ENCODE measurements around the gene SLC38A3. TPM values are rescaled to one million over a fixed set of nuclear protein-coding genes. Genes with fewer than 3 reads are reported as not detected.

SLC38A3 gene
- total and polyA plus RNA-seq, 2 donors from 2014 or later = 1.6 to 4.2 TPM

DNA sequence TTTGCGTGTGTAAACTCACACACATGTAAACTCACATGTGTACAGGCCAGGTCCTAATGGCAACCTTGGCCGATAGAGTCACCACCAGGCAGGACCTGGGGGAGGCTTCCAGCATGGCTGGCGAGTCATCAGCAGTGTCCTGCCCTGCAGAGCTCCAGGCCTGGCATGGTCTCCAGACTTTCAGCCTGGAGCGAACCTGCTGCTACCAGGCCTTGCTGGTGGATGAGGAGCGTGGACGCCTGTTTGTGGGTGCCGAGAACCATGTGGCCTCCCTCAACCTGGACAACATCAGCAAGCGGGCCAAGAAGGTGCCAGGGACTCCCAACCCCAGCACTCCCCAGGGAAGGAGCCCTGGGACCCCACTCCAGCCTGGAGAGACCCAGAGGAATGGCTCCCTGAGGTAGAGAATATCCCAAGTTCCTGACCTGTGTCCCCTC, 64.9 kb downstream of the SLC38A3 start:
- Histone ChIP-seq H3K9me3 (ENCODE audit: control insufficient read depth in 2 of 3, insufficient read depth in 1 of 3, low read length in 3 of 3) (no peaks in the 10 kb centered on the region), H3K36me3 (ENCODE audit: control insufficient read depth in 2 of 3, insufficient read depth in 3 of 3, low read length in 3 of 3) (no peaks in the 10 kb centered on the region), H3K27ac (ENCODE audit: low read depth in 2 of 2, low read length in 2 of 2) (peak overlapping the region; percentile 91 to 94), H3K9ac (ENCODE audit: low read length in 3 of 3) (peak overlapping the region in 1 of 3 donors; percentile 95), H3K4me1 (ENCODE audit: control insufficient read depth in 2 of 3, insufficient read depth in 2 of 3, low read depth in 1 of 3, low read length in 3 of 3) (peaks cover 0 to 58% (median 42%) of the 10 kb centered on the region in 3 donors), H3K27me3 (ENCODE audit: control insufficient read depth, insufficient read depth, low read length) (peaks cover 6% of the 10 kb centered on the region), H3K4me3 (ENCODE audit: low read length in 3 of 3) (peak overlapping the region in 2 of 3 donors; percentile 73 to 84)
- intact Hi-C loops (cut with DNase I) = loop anchor here (5.0 kb wide), 1 partner anchor 43 kb away; no protein-coding TSS in a partner anchor
- FAIRE-seq = no peak
- TF ChIP-seq CTCF (IDR thresholded peaks at IDR 0.05; ENCODE audit: borderline replicate concordance, extremely low read depth, insufficient read depth) = no peak
- peak in 1 of 5 donors; percentile 13 for DNase-seq

- intact Hi-C loops (cut with DNase I) = loop anchor here (5.0 kb wide), 1 partner anchor 43 kb away; no protein-coding TSS in a partner anchor
- Histone ChIP-seq H3K4me1 (ENCODE audit: control insufficient read depth in 2 of 3, insufficient read depth in 2 of 3, low read depth in 1 of 3, low read length in 3 of 3) (peaks cover 0 to 51% (median 36%) of the 10 kb centered on the region in 3 donors), H3K4me3 (ENCODE audit: low read length in 3 of 3) (peak overlapping the region in 2 of 3 donors; percentile 73 to 84), H3K9ac (ENCODE audit: low read length in 3 of 3) (peak overlapping the region in 1 of 3 donors; percentile 95), H3K27me3 (ENCODE audit: control insufficient read depth, insufficient read depth, low read length) (peaks cover 8% of the 10 kb centered on the region), H3K27ac (ENCODE audit: low read depth in 2 of 2, low read length in 2 of 2) (peak overlapping the region; percentile 91 to 94), H3K9me3 (ENCODE audit: control insufficient read depth in 2 of 3, insufficient read depth in 1 of 3, low read length in 3 of 3) (no peaks in the 10 kb centered on the region), H3K36me3 (ENCODE audit: control insufficient read depth in 2 of 3, insufficient read depth in 3 of 3, low read length in 3 of 3) (no peaks in the 10 kb centered on the region)
- DNase-seq (no peak), FAIRE-seq (no peak)
- no peak for TF ChIP-seq CTCF (IDR thresholded peaks at IDR 0.05; ENCODE audit: borderline replicate concordance, extremely low read depth, insufficient read depth)
Observed at GRCh38 chr3:50270422-50271224, 65.6 kb downstream of the SLC38A3 start.

Small RNA genes lying within 50 kb of the gene (microRNA-seq; reads per million reads assigned to microRNA genes)
- gene MIR566 (not detected), gene MIR5787 (not detected)

Other genes starting within 250 kb of the SLC38A3 start
- gene RBM5, start 116.4 kb upstream of the SLC38A3 start, total RNA-seq = 149 TPM
- gene RBM5, start 116.4 kb upstream of the SLC38A3 start, polyA plus RNA-seq (ENCODE audit: insufficient read depth, low read depth, low replicate concordance) = 51.0 TPM
- gene SEMA3F, start 49.9 kb upstream of the SLC38A3 start, total RNA-seq = 39.9 TPM
- gene SEMA3F, start 49.9 kb upstream of the SLC38A3 start, polyA plus RNA-seq (ENCODE audit: insufficient read depth, low read depth, low replicate concordance) = 36.7 TPM
- not detected for gene GNAT1, start 13.7 kb upstream of the SLC38A3 start, total RNA-seq
- not detected for gene GNAT1, start 13.7 kb upstream of the SLC38A3 start, polyA plus RNA-seq (ENCODE audit: insufficient read depth, low read depth, low replicate concordance)
- gene GNAI2, start 30.9 kb downstream of the SLC38A3 start, total RNA-seq = 245 TPM
- gene GNAI2, start 30.9 kb downstream of the SLC38A3 start, polyA plus RNA-seq (ENCODE audit: insufficient read depth, low read depth, low replicate concordance) = 141 TPM
- 96.1 TPM for gene SEMA3B, start 63.9 kb downstream of the SLC38A3 start, total RNA-seq
- 99.9 TPM for gene SEMA3B, start 63.9 kb downstream of the SLC38A3 start, polyA plus RNA-seq (ENCODE audit: insufficient read depth, low read depth, low replicate concordance)
- gene LSMEM2, start 73.8 kb downstream of the SLC38A3 start, total RNA-seq = 0.22 TPM
- gene LSMEM2, start 73.8 kb downstream of the SLC38A3 start, polyA plus RNA-seq (ENCODE audit: insufficient read depth, low read depth, low replicate concordance) = 0.62 TPM
- gene IFRD2, start 87.2 kb downstream of the SLC38A3 start, total RNA-seq = 78.1 TPM
- gene IFRD2, start 87.2 kb downstream of the SLC38A3 start, polyA plus RNA-seq (ENCODE audit: insufficient read depth, low read depth, low replicate concordance) = 54.1 TPM
- 2.0 TPM for gene HYAL3, start 94.1 kb downstream of the SLC38A3 start, total RNA-seq
- gene HYAL3, start 94.1 kb downstream of the SLC38A3 start, polyA plus RNA-seq (ENCODE audit: insufficient read depth, low read depth, low replicate concordance) = 3.2 TPM
- gene NAA80, start 94.1 kb downstream of the SLC38A3 start, total RNA-seq = 10.7 TPM
- 8.7 TPM for gene NAA80, start 94.1 kb downstream of the SLC38A3 start, polyA plus RNA-seq (ENCODE audit: insufficient read depth, low read depth, low replicate concordance)
- 47.5 TPM for gene HYAL1, start 98.3 kb downstream of the SLC38A3 start, total RNA-seq
- gene HYAL1, start 98.3 kb downstream of the SLC38A3 start, polyA plus RNA-seq (ENCODE audit: insufficient read depth, low read depth, low replicate concordance) = 126 TPM
- gene HYAL2, start 117.5 kb downstream of the SLC38A3 start, total RNA-seq = 142 TPM
- 93.2 TPM for gene HYAL2, start 117.5 kb downstream of the SLC38A3 start, polyA plus RNA-seq (ENCODE audit: insufficient read depth, low read depth, low replicate concordance)
- gene TUSC2, start 123.0 kb downstream of the SLC38A3 start, total RNA-seq = 33.6 TPM
- 60.0 TPM for gene TUSC2, start 123.0 kb downstream of the SLC38A3 start, polyA plus RNA-seq (ENCODE audit: insufficient read depth, low read depth, low replicate concordance)
- gene RASSF1, start 135.6 kb downstream of the SLC38A3 start, total RNA-seq = 28.9 TPM
- gene RASSF1, start 135.6 kb downstream of the SLC38A3 start, polyA plus RNA-seq (ENCODE audit: insufficient read depth, low read depth, low replicate concordance) = 19.1 TPM
- gene ZMYND10, start 140.5 kb downstream of the SLC38A3 start, total RNA-seq = 14.2 TPM
- gene ZMYND10, start 140.5 kb downstream of the SLC38A3 start, polyA plus RNA-seq (ENCODE audit: insufficient read depth, low read depth, low replicate concordance) = 10.0 TPM
- gene NPRL2, start 145.5 kb downstream of the SLC38A3 start, total RNA-seq = 23.5 TPM
- 39.8 TPM for gene NPRL2, start 145.5 kb downstream of the SLC38A3 start, polyA plus RNA-seq (ENCODE audit: insufficient read depth, low read depth, low replicate concordance)
- 28.5 TPM for gene CYB561D2, start 145.6 kb downstream of the SLC38A3 start, total RNA-seq
- 38.8 TPM for gene CYB561D2, start 145.6 kb downstream of the SLC38A3 start, polyA plus RNA-seq (ENCODE audit: insufficient read depth, low read depth, low replicate concordance)
- 40.1 TPM for gene TMEM115, start 154.2 kb downstream of the SLC38A3 start, total RNA-seq
- gene TMEM115, start 154.2 kb downstream of the SLC38A3 start, polyA plus RNA-seq (ENCODE audit: insufficient read depth, low read depth, low replicate concordance) = 54.0 TPM